Immature natural killer cell (primary cell): ENCODE data around the gene CHRNE. TPM values are rescaled to one million over a fixed set of nuclear protein-coding genes. Genes with fewer than 3 reads are reported as not detected.

Source experiments
- polyA plus RNA-seq, 3 donors: library from polyadenylated mRNA; unstranded; fragments of 300-500 nt; fragmentation: Illumina TruSeq; gene quantifications; one replicate each; pipeline ENCODE4 v1.2.3, GENCODE V29; 2021

The CHRNE gene
- polyA plus RNA-seq, 3 donors from 2014 or later = 2.7 to 4.9 (median 3.9) TPM

Other genes starting within 250 kb of the CHRNE start
- gene PELP1, start 199.0 kb downstream of the CHRNE start, polyA plus RNA-seq = 10 to 100 TPM in 1 of 3 donors, 1 to 10 TPM in 2; 3.8 to 11.1 (median 4.6) TPM
- 10 to 100 TPM; 46.0 to 70.9 (median 60.4) TPM for gene ARRB2, start 192.5 kb downstream of the CHRNE start, polyA plus RNA-seq
- 10 to 100 TPM; 26.2 to 52.1 (median 37.6) TPM for gene MED11, start 171.7 kb downstream of the CHRNE start, polyA plus RNA-seq
- not detected for gene ZMYND15, start 163.3 kb downstream of the CHRNE start, polyA plus RNA-seq
- gene CXCL16, start 163.2 kb downstream of the CHRNE start, polyA plus RNA-seq = 1 to 10 TPM; 1.1 to 2.2 (median 1.1) TPM
- gene TM4SF5, start 131.2 kb downstream of the CHRNE start, polyA plus RNA-seq = not detected
- not detected for gene VMO1, start 116.7 kb downstream of the CHRNE start, polyA plus RNA-seq
- under 1 TPM in 2 of 3 donors, not detected in 1; 0.57 to 0.74 TPM for gene GLTPD2, start 114.1 kb downstream of the CHRNE start, polyA plus RNA-seq
- 100 to 1,000 TPM; 327 to 701 (median 348) TPM for gene PSMB6, start 106.9 kb downstream of the CHRNE start, polyA plus RNA-seq
- 1 to 10 TPM in 1 of 3 donors, under 1 TPM in 1, not detected in 1; 0.78 to 2.0 TPM for gene PLD2, start 95.9 kb downstream of the CHRNE start, polyA plus RNA-seq
- gene MINK1, start 69.8 kb downstream of the CHRNE start, polyA plus RNA-seq = 10 to 100 TPM in 1 of 3 donors, 1 to 10 TPM in 2; 2.0 to 13.5 (median 3.8) TPM
- 1 to 10 TPM in 2 of 3 donors, under 1 TPM in 1; 0.22 to 1.7 (median 1.3) TPM for gene C17orf107, start 3.6 kb downstream of the CHRNE start, polyA plus RNA-seq
- gene GP1BA, start 29.2 kb upstream of the CHRNE start, polyA plus RNA-seq = 1 to 10 TPM in 1 of 3 donors, under 1 TPM in 1, not detected in 1; 0.38 to 1.3 TPM
- 100 to 1,000 TPM; 139 to 196 (median 139) TPM for gene SLC25A11, start 36.9 kb upstream of the CHRNE start, polyA plus RNA-seq
- gene RNF167, start 37.2 kb upstream of the CHRNE start, polyA plus RNA-seq = 10 to 100 TPM; 62.3 to 78.2 (median 73.1) TPM
- 1,000 to 10,000 TPM; 3,573 to 4,444 (median 3,740) TPM for gene PFN1, start 45.4 kb upstream of the CHRNE start, polyA plus RNA-seq
- gene ENO3, start 48.0 kb upstream of the CHRNE start, polyA plus RNA-seq = 1 to 10 TPM; 1.6 to 4.2 (median 4.1) TPM
- gene SPAG7, start 64.7 kb upstream of the CHRNE start, polyA plus RNA-seq = 100 to 1,000 TPM; 117 to 164 (median 155) TPM
- 10 to 100 TPM in 2 of 3 donors, 1 to 10 TPM in 1; 2.5 to 22.9 (median 12.0) TPM for gene CAMTA2, start 84.6 kb upstream of the CHRNE start, polyA plus RNA-seq
- under 1 TPM in 2 of 3 donors, not detected in 1; 0.29 to 0.35 TPM for gene INCA1, start 94.4 kb upstream of the CHRNE start, polyA plus RNA-seq
- gene KIF1C, start 94.9 kb upstream of the CHRNE start, polyA plus RNA-seq = 1 to 10 TPM in 2 of 3 donors, under 1 TPM in 1; 0.76 to 5.7 (median 4.0) TPM
- gene SLC52A1, start 132.3 kb upstream of the CHRNE start, polyA plus RNA-seq = not detected
- gene ZFP3, start 175.4 kb upstream of the CHRNE start, polyA plus RNA-seq = under 1 TPM in 2 of 3 donors, not detected in 1; 0.51 to 0.61 TPM
- 1 to 10 TPM; 1.8 to 9.8 (median 4.4) TPM for gene ZNF232, start 208.8 kb upstream of the CHRNE start, polyA plus RNA-seq
- under 1 TPM; 0.03 to 0.12 (median 0.03) TPM for gene USP6, start 212.9 kb upstream of the CHRNE start, polyA plus RNA-seq